Limb (tissue), 2 donors: Measurements from ENCODE around the gene ABRACL.
"Not testable (repeated sequence)": the region's sequence is repeated elsewhere in the genome, so short reads cannot be mapped to it uniquely, and the experiment has no call there.

ENCODE experiments used
- DNase-seq, 2 donors: peaks; one replicate each; pipeline ENCODE4 v3.0.0-alpha.2; 2016; ENCODE audit errors: extremely low spot score in 2 of 2

ABRACL gene, protein sequence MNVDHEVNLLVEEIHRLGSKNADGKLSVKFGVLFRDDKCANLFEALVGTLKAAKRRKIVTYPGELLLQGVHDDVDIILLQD

DNA sequence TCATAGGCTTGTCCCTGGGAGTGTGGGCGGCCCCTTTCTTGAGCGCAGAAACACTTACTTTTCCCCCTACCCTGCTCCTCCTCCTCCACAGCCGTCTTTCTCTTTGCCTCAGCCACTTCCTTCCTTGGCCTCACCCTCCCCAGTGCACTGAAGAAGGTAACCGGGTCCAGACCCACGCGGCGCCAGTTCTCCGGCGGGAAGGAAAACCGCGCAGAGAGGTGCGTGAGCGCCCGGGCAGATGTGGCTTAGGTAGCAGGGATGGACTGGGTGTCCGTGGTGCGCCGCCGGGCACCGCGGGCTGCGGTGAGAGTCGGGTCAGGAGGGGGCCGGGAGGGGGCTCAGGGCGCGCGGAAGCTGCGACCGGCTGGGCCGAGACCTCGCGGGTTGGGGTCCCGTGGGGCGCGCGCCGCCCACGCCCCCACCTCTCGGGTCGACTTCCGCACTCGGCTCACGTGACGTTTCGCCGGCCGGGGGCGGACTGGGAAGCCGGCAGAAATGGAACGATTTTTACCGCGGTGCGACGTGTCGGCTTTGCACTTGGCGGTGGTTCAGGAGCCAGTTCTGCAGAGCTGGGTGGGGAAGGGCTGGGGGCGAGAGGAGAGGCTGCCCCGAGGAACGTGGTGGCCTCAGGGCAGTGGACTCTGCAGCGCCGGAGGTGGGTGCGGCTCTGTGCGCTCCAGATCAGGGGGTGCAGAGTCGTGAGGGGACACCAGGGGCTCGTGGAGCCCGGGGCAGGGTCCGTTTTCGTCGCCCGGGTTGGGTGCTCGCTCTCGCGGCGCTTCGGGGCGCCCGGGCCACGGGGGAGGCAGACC, at the start of gene ABRACL:
Gene ABRACL, plus strand, starts transcription at position 88 of the 812 bp plus-strand sequence. CDS start 5,416 bp downstream, outside the sequence.
- peak; percentile 64 to 81 for DNase-seq

DNA sequence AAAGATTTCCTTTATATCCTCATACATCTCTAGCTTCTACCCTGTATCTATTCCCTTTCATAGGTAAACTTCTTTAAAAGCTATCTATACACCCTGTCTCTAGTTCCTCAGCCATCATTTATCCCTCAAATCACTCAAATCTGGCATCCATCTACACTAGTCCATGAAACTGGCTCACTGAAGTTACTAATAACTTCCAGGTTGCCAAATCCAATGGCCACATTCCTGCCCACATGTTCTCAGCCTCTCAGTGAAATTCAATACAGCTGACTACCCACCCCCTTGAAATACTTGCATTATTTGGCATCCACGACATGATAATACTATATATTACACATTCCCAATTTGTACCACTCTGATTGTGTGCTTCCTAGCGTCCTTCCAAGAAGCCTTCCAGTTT, 49.2 kb upstream of the ABRACL start:
- DNase-seq, result no peak

DNA sequence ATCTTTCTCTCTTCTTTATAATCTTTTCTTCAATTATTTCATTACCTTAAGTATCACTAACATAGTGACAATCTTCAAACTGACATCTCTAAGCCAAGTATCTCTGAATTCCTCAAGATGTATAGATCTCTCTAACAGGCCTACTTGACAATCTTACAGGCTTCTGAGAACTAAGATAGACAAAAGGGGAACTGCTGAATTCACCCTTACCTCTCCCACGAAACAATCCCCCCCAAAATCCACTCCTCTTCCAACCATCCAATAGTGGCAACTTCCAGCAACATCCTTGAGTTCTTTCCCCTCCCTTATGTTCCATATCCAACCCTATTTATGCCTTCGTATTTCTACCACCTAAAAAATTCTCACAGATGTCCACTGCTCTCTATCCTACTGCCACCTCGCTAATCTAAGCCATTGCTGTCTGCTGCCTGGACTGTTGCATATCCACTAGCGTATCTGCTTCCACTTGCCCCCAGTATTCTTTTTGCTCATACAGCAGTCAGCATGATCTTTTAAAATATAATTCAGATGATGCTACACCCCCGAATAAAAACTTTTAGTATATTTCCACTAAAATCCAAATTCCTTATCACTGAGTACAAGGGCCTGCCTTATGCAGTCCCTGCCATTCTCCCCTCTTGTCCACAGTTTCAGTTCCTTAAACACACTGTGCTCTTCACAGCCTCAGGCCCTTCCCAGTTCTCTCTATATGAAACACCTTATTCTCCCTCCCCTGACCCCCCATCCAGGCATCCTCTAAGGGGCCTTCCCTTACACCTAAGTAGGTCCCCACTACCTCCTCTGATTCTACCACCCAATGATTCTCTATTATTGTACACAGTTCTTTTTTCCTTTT, 48.5 kb upstream of the ABRACL start:
- DNase-seq, result no peak

DNA sequence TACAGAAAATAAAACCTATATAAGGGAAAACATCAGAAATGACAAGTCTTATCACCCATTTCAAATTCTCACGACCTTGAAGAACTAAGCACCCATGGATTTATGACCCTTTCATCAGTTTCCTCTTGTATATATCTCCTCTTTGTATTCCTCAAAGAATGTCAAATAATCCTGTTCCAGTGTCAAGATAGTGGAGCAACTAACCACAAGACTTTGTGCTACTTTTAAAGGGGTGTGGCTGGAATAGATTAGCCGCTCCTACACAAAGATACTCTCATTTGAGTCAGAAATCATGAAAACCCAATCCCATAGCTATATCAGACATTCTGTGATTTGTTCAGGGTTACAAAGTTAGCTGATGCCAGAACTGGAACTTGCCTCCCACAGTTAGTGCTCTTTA, 47.1 kb upstream of the ABRACL start:
- DNase-seq, result no peak

DNA sequence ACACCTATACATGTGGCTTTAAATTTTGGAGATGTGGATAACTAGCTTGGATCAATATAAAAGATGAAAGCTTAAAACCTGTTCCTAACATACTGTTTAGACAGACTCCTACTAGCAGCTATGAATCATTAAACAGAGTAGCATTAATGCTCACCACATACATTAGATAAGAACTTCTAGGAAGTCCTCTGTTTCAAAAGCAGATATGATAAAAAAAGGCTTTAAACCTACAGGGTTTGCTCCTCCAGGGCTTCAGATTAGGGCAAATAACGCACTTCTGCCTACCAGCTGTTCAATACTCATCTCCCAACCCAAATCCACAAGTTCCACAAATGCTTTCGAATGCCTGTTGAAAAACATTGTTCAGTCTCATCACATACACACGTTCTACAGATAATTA, 42.0 kb upstream of the ABRACL start:
- no peak for DNase-seq

DNA sequence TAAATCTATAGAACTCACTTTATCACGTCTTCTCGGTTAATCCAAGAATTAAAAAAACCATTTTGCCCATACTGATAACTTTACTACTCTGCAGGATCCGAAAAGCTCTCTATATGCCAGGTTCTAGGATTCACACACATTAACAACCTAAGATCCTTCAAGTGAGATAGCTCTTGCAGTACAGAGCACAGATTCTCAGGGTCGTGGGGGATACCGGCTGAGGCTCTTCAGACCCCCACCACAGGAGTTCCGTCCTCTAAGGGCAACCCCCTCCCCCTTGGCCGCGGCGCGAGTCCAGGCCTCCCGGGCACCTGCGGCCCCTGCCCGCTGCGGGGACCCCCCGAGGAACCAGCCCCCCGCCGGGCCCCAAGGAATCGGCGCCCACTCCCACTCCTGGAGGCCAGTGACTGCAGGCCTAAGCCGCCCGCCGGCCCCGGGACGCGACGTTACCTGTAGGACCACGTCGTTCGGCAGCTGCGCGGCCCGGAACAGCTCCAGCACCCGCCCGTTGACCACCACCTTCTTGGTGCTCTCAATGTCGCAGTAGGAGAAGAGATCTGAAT, 41.4 kb upstream of the ABRACL start:
- peak in 1 of 2 donors; percentile 75 for DNase-seq

DNA sequence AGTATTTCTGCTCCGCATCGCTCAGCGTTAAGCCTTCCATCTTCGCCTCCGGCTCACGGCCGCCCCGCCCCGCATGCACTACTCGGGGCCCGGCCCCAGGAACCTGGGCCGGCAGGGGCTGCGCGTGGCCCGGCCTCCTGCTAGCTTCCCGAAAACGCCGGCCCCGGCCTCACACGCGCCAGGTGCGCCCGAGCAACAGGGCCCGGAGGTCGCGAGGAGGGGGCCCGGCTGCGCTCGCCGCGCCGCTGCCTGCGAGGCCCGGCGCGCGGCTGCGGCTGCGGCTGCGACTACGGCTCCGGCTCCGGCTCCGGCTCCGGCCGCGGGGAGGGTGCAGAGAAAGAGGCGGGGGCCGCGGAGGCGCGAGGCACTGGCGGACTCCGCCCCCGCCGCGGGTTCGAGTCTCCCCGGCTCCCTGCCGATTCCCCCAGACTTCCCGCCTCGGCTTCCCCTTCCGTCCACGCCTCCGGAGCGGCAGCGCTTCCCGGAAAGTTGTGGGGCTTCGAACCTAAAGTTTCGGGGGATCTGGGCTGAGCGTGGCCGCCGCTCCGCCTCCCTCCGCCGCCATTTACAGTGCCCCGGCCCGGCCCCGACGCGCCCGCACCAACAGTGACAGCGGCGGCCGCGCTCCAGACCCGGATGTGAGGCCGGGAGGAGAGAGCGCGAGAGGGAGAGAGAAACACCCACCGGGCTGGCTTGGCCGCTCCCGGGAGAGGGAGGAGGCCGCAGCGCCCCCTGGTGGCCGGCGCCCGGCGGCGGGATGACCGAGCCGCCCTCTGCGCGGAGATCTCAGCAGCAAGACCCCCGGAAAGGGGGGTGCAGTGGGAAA, 40.7 kb upstream of the ABRACL start, which contains the start of gene REPS1:
Gene REPS1, minus strand, starts transcription at position 611 of the 826 bp plus-strand sequence. Its CDS starts 571 bp downstream, at position 40.
- DNase-seq, result peak; percentile 93 to 97

DNA sequence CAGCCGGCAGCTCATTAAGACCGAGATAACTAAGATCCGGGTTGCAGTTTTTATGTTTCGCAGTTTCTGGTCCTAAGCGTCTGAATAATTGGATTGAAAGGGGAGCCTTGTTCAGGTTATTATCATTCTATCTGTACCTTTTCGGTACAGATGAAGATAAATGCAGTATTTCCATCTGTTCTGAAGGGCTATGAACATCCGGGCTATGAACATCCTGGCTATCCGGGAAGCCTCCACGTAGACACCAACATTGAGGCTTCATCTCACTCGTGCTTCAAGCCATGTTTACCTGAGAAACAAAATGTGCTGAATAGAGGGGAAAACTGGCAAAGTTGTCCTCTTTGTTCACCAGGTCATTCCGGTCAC, 40.1 kb upstream of the ABRACL start:
- no peak for DNase-seq

DNA sequence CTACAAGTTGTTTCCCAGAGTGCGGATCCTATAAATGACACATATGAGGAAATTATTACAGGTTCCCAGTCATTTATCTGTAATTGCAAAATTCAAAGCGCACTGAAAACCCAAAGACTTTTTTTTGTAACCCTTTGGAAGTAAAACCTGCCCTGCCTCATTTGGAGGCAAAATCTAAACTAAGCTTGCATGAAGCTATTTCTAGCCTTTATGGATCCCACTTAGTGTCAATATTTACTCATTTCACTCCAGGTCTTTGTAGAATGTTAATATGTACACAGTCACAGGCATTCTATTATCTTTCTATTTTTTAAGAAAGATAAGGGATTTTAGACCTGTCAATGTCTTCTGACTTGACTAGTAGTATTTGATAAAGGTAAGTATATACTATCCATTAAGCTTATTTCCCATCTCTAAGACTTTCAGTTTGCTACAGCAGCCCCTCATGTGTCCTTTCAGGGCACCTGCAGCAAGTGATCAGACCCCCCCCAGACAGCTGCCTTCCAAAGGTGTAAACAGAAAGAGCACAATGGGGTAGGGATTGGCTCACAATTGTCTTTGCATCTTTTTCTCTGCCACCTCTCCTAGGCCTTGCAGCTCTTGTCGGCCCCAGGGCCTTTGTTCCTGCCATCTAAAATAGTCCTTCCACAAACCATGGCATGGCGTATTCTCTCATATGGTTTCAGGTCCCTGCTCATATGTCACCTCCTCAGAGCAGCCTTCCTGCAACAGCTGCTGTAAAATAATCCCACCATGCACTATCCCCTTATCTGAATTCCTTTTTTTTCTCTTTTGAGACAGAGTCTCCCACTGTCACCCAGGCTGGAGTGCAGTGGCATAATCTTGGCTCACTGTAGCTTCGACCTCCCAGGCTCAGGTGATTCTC, 39.2 kb upstream of the ABRACL start:
- no peak for DNase-seq

DNA sequence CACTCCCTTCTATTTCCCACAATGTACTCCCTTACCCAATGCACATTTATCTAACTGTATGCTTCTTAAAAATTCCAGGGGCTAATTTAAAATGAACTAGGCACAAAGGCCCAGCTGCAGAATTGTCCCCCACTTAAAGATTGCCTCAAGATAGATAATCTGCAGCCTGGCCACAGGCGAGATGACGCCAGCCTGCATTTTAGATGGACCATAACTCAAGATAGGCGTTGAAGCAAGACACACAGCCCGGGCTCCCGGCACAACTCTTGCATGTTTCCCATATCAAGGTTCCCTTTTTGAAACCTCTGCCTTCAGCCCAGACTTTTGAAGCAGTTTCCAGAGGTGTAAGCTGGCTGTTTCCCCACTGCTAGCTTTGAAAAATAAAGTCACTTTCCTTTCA, 37.3 kb upstream of the ABRACL start:
- no peak for DNase-seq

DNA sequence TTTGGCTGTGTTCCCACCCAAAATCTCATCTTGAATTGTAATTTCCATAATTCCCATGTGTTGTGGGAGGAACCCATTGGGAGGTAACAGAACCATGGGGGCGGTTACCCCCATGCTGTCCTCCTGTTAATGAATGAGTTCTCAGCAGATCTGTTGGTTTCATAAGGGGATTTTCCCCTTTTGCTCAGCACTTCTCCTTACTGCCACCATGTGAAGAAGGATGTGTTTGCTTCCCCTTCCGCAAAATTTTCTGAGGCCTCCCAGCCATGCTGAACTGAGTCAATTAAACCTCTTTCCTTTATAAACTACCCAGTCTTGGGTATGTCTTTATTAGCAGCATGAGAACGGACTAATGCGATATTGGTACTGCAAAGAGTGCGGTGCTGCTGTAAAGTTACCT, 35.6 kb upstream of the ABRACL start:
- DNase-seq, result not testable (repeated sequence)

DNA sequence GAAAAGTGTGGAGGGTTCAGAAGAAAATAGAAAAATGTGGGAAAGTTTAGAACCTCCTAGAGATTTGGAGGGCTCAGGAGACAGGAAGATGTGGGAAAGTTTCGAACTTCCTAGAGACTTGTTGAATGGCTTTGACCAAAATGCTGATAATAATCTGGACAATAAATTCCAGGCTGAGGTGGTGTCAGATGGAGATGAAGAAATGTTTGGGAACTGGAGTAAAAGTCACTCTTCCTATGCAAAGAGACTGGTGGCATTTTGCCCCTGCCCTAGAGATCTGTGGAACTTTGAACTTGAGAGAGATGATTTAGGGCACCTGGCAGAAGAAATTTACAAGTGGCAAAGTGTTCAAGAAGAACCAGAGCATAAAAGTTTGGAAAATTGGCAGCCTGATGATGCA, 35.1 kb upstream of the ABRACL start:
- not testable (repeated sequence) for DNase-seq

DNA sequence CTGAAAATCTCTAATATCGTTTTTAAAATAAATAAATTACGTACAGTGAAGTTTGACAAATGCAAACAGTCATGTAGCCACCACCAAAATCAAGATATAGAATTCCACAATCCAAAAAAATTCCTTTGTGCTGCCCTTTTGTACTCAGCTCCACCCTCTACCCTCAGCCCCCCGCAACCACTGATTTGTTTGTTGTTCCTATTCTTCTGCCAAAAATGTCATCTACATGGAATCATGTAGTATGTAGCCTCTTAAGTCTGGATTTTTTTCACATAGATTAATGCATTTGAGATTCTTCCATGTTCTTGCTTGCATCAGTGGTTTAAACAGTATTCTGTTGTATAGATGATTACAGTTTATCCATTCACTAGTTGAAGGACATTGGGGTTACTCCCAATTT, 32.0 kb upstream of the ABRACL start:
- no peak for DNase-seq

DNA sequence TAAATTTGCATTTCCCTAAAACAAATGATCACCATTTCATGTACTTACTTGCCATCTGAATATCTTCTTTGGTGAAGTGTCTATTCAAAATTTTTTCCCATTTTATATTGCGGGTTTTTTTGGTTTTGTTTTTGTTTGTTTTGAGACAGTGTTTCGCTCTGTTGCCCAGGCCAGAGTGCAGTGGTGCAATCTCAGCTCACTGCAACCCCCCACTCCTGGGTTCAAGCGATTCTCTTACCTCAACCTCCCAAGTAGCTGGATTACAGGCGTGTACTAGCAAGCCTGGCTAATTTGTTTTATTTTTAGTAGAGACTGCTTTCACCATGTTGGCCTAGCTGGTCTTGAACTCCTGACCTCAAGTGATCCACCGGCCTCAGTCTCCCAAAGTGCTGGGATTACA, 31.4 kb upstream of the ABRACL start:
- no peak for DNase-seq

DNA sequence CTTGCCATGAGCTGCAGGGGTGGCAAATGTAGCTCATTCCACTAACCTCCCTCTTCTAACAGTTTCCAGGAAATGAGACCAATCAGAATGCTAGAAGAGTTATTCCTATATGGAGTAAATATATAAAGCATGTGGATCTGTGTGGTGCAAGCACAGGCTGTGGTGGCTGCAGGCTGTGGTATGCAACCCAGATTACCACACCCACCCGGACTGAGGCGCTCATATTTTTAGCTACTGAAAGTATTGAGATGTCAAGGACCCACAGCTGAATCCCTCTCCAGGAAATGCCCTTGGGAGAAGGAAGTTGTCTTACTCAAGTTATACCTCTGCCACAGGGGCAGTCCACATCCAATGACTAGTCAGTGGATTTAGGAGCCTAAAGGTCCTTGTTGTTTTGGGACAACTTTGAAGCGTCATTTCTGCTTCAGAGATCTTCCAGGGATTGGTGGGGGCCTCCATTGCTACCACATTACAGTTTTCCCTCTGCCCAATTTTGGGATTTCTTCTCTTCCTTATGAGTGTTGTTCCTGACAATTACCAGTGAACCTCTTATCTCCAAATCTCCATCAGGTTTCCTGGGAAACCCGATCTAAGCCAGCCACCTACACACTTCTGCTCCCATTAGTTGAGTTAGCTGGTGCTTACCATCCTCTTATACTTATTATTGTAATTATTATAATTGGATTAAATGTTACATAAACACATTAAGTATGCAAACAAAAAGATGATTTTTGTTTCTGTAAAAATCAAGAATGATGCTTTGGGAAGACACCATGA, 28.4 kb upstream of the ABRACL start:
- no peak for DNase-seq

DNA sequence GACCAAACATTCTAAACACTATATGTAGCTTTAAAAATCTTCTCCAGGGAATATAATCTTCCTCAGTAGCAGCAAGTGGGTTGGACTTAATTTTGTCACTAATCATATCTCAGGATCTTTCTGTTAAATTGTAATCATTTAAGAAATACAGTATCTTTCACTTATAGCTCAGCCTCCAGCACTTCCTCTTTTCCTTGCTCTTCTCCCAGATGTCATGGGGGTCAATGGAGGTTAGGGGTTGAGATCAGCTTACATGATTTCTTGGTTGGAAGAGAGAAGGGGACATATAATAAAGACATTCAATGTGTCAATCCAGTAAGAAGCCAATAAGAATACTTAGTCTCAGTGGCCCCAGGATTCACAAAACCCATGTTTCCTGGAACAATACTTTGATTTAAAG, 24.8 kb upstream of the ABRACL start:
- no peak for DNase-seq

DNA sequence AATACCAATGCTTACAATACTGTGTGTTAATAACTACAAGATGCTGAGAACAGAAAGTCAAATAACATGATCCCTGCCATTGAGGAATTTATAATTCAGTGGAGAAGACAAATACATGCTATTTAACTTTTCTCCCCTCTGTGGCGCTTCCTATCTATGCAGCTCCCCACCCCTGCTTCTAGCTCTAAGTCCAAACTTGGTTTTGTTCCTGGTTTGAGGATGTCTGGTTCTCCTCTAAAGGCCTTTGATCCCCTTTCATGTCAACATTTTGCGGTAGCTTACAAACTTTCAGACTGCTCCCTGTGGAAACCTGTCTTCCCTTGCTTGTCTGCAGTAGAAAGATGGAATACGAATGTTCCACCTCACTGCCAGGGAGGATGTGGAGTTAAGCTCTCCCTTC, 22.1 kb upstream of the ABRACL start:
- no peak for DNase-seq

DNA sequence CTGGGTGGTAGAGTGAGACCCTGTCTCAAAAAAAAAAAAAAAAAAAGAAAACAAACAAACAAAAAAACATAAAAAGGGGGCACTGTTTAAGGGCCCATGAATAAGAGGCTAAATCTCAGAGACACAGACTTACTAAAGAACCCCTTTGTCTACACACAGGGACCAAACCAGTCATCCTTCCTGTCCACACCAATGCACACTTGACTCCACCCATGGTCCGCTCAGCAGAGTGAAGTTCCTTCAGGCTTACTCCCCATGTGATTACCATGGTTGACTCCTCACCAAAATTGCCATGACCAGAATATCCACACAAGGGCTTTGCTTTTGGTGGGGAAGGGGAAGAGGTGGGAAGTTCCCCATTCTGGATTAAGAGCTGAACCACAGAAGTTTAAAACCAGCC, 21.1 kb upstream of the ABRACL start:
- DNase-seq, result no peak

DNA sequence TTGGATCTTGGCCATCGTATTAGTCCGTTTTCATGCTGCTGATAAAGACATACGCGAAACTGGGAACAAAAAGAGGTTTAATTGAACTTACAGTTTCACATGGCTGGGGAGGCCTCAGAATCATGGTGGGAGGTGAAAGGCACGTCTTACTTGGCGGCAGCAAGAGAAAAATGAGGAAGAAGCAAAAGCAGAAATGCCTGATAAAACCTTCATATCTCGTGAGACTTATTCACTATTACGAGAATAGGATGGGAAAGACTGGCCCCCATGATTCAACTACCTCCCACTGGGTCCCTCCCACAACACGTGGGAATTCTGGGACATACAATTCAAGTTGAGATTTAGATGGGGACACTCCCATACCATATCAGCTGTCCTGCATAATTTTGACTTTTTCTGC, 20.4 kb upstream of the ABRACL start:
- no peak for DNase-seq
